HUDEP-2 (cell line): ENCODE data around the gene DSG3.
"Not testable (repeated sequence)": the region's sequence is repeated elsewhere in the genome, so short reads cannot be mapped to it uniquely, and the experiment has no call there.

ENCODE experiments used
- DNase-seq, 76 experiments: peaks; one replicate each; lab custom pipeline; 2025; ENCODE audit not compliant: unreplicated experiment in 76 of 76; lab: John Stamatoyannopoulos, UW

The DSG3 gene

GRCh38 chr18:31489311-31489710 is 41.8 kb downstream of the DSG3 start:
- DNase-seq, result no peak

GRCh38 chr18:31490387-31490786 is 42.8 kb downstream of the DSG3 start:
- DNase-seq, result no peak

GRCh38 chr18:31490833-31491232 is 43.3 kb downstream of the DSG3 start:
- no peak for DNase-seq

GRCh38 chr18:31491586-31491985 is 44.0 kb downstream of the DSG3 start:
- DNase-seq, result no peak

- no peak for DNase-seq
Measured at GRCh38 chr18:31492671-31493070, 45.1 kb downstream of the DSG3 start.

GRCh38 chr18:31493171-31493570 is 45.6 kb downstream of the DSG3 start:
- DNase-seq, result no peak

GRCh38 chr18:31493941-31494340 is 46.4 kb downstream of the DSG3 start:
- no peak for DNase-seq

GRCh38 chr18:31494705-31495244 is 47.2 kb downstream of the DSG3 start:
- not testable (repeated sequence) for DNase-seq

GRCh38 chr18:31497404-31497835 is 49.9 kb downstream of the DSG3 start:
- DNase-seq, result no peak

- DNase-seq, result peak in 51 of 76 experiments; percentile 7 to 76 (median 47)
Measured at GRCh38 chr18:31497836-31498573, 50.5 kb downstream of the DSG3 start, which contains the start of gene DSG2. Gene DSG2, plus strand, starts transcription at chr18:31498177. Its CDS starts 75 bp downstream, at chr18:31498252.

- peak in 4 of 76 experiments; percentile 5 to 46 (median 17) for DNase-seq
Measured at GRCh38 chr18:31498574-31499524, 51.3 kb downstream of the DSG3 start.

- DNase-seq, result peak in 2 of 76 experiments; percentile 14 to 28
Measured at GRCh38 chr18:31500051-31500688, 52.6 kb downstream of the DSG3 start.

- DNase-seq, result no peak
Measured at GRCh38 chr18:31503011-31503410, 55.5 kb downstream of the DSG3 start.

- DNase-seq, result no peak
Measured at GRCh38 chr18:31504455-31505147, 57.1 kb downstream of the DSG3 start.

- no peak for DNase-seq
Measured at GRCh38 chr18:31505156-31505555, 57.6 kb downstream of the DSG3 start.

GRCh38 chr18:31506024-31506742 is 58.6 kb downstream of the DSG3 start:
- peak in 1 of 76 experiments; percentile 4 for DNase-seq

- DNase-seq, result not testable (repeated sequence)
Measured at GRCh38 chr18:31507124-31507523, 59.6 kb downstream of the DSG3 start.

- no peak for DNase-seq
Measured at GRCh38 chr18:31508781-31509180, 61.2 kb downstream of the DSG3 start.

GRCh38 chr18:31509571-31509970 is 62.0 kb downstream of the DSG3 start:
- DNase-seq, result no peak
